Keratinocyte (primary cell): ENCODE results near the gene MAG. TPM values are rescaled to one million over a fixed set of nuclear protein-coding genes. Genes with fewer than 3 reads are reported as not detected.

ENCODE experiments used
- DNase-seq: peaks from one replicate; pipeline ENCODE4 v3.0.0-alpha.2; 2011; ENCODE audit warnings: low read depth, missing footprints, low spot score
- FAIRE-seq: peaks from 2 replicates; lab custom pipeline; 2011; peaks lifted over from hg19 to GRCh38; lab: Jason Lieb, UNC
- H2AFZ ChIP-seq: 2 replicates; pipeline ENCODE4 v1.6.0; 2012; ENCODE audit warnings: low read length, control low read depth, inconsistent platforms; ENCODE audit not compliant: control insufficient read depth
- H3K27ac ChIP-seq: 2 replicates; pipeline ENCODE4 v1.5.1; 2011; ENCODE audit warnings: low read length; ENCODE audit not compliant: control insufficient read depth, insufficient read depth
- H3K27me3 ChIP-seq: 3 replicates; pipeline ENCODE4 v1.6.0; 2011; ENCODE audit warnings: low read length; ENCODE audit not compliant: control insufficient read depth, insufficient read depth; ENCODE audit errors: extremely low read depth
- H3K36me3 ChIP-seq, 2 experiments: 2 replicates in 1 of 2; 3 replicates in 1 of 2; pipeline ENCODE4 v1.5.1; 2011; ENCODE audit warnings: low read length in 2 of 2, mild to moderate bottlenecking in 1 of 2; ENCODE audit not compliant: control insufficient read depth in 2 of 2, insufficient read depth in 2 of 2; ENCODE audit errors: extremely low read depth in 1 of 2
- H3K4me1 ChIP-seq: 3 replicates; pipeline ENCODE4 v1.5.1; 2011; ENCODE audit warnings: low read length; ENCODE audit not compliant: control insufficient read depth, insufficient read depth; ENCODE audit errors: extremely low read depth
- H3K4me2 ChIP-seq: 3 replicates; pipeline ENCODE4 v1.6.0; 2011; ENCODE audit warnings: low read depth, low read length; ENCODE audit not compliant: control insufficient read depth, insufficient read depth; ENCODE audit errors: extremely low read depth
- H3K4me3 ChIP-seq, 3 experiments: fragments of 200-600 bp in 1 of 3; sonication (generic) in 1 of 3; 2 replicates in 2 of 3; 3 replicates in 1 of 3; pipeline ENCODE4 v1.5.1; 2011 to 2016; ENCODE audit warnings: low read length in 3 of 3, mild to moderate bottlenecking in 3 of 3, control low read depth in 2 of 3, inconsistent platforms in 1 of 3, low read depth in 1 of 3, mixed read lengths in 1 of 3, mixed run types in 1 of 3, moderate library complexity in 1 of 3; ENCODE audit not compliant: control insufficient read depth in 2 of 3, insufficient read depth in 2 of 3; ENCODE audit errors: extremely low read depth in 1 of 3
- H3K79me2 ChIP-seq: 2 replicates; pipeline ENCODE4 v1.6.0; 2012; ENCODE audit warnings: low read length; ENCODE audit not compliant: control insufficient read depth, insufficient read depth
- H3K9ac ChIP-seq: 3 replicates; pipeline ENCODE4 v1.6.0; 2011; ENCODE audit warnings: low read length; ENCODE audit not compliant: control insufficient read depth, insufficient read depth; ENCODE audit errors: extremely low read depth
- H3K9me1 ChIP-seq: 3 replicates; pipeline ENCODE4 v1.6.0; 2011; ENCODE audit warnings: low read length; ENCODE audit not compliant: control insufficient read depth, insufficient read depth; ENCODE audit errors: extremely low read depth
- H3K9me3 ChIP-seq: 2 replicates; pipeline ENCODE4 v1.5.1; 2012; ENCODE audit warnings: low read depth, low read length; ENCODE audit not compliant: control insufficient read depth
- H4K20me1 ChIP-seq: 3 replicates; pipeline ENCODE4 v1.6.0; 2011; ENCODE audit warnings: low read length; ENCODE audit not compliant: control insufficient read depth, insufficient read depth; ENCODE audit errors: extremely low read depth
- CTCF ChIP-seq, 3 experiments: IDR thresholded peaks in 1 of 3; conservative IDR thresholded peaks in 1 of 3; optimal IDR thresholded peaks in 1 of 3; 2 replicates in 2 of 3; 3 replicates in 1 of 3; pipeline versions ENCODE3 to v1.5.1; 2011; ENCODE audit warnings: low read length in 3 of 3, mild to moderate bottlenecking in 3 of 3, moderate library complexity in 2 of 3, control low read depth in 1 of 3, inconsistent platforms in 1 of 3; ENCODE audit not compliant: insufficient read depth in 2 of 3; ENCODE audit errors: extremely low read depth in 1 of 3
- EZH2 ChIP-seq: IDR thresholded peaks from one replicate; pipeline ENCODE4 v1.6.1; 2012; ENCODE audit warnings: inconsistent platforms, mild to moderate bottlenecking, low read length, moderate library complexity
- dilution Hi-C: fragments of 300-500 bp; cut with MboI; formaldehyde crosslinking; loops from one replicate; pipeline ENCODE4 v1.7.0; 2020; ENCODE audit warnings: low sequenced_read_pairs; ENCODE audit not compliant: extremely low pct_ligation_motif_present
- polyA plus RNA-seq, 5 experiments: library from polyadenylated mRNA; depleted of rRNA in 3 of 5; stranded (reverse) in 3 of 5; stranded (forward) in 1 of 5; unstranded in 1 of 5; fragments of >200 nt; gene quantifications; 1 replicate in 1 of 5; 2 replicates in 3 of 5; 3 replicates in 1 of 5; pipeline versions ENCODE4 v1.2.1 to v1.2.3, GENCODE V29; 2011 to 2012; ENCODE audit warnings: missing spikeins in 2 of 5, low read depth in 1 of 5, low replicate concordance in 1 of 5

Gene MAG
- polyA plus RNA-seq, 1 donor (not counting 4 experiments of a cell fraction or from before 2014, with no cell fraction given), result not detected

- Histone ChIP-seq H3K4me1 (no peaks in the 10 kb centered on the region), H3K9me1 (no peaks in the 10 kb centered on the region), H3K79me2 (no peaks in the 10 kb centered on the region), H3K27me3 (peaks cover 10% of the 10 kb centered on the region), H3K9me3 (no peaks in the 10 kb centered on the region), H3K4me3 (no peak overlapping the region), H3K36me3 (no peaks in the 10 kb centered on the region), H3K4me2 (no peak overlapping the region), H3K27ac (no peak overlapping the region), H3K9ac (no peak overlapping the region), H2AFZ (no peak overlapping the region), H4K20me1 (no peaks in the 10 kb centered on the region)
- no peak for TF ChIP-seq EZH2
- TF ChIP-seq CTCF (optimal IDR thresholded peaks at IDR 0.05 in 1 of 3, IDR thresholded peaks at IDR 0.05 in 1 of 3, conservative IDR thresholded peaks at IDR 0.05 in 1 of 3; ENCODE audit: extremely low read depth in 1 of 3, insufficient read depth in 2 of 3, low read length in 3 of 3), result no peak
- FAIRE-seq, result no peak
- no peak for DNase-seq
- dilution Hi-C loops, result loop anchor here (5.0 kb wide), 1 partner anchor 79 kb away; no protein-coding TSS in a partner anchor
Measured at GRCh38 chr19:35353635-35354034, 61.7 kb downstream of the MAG start.

DNA sequence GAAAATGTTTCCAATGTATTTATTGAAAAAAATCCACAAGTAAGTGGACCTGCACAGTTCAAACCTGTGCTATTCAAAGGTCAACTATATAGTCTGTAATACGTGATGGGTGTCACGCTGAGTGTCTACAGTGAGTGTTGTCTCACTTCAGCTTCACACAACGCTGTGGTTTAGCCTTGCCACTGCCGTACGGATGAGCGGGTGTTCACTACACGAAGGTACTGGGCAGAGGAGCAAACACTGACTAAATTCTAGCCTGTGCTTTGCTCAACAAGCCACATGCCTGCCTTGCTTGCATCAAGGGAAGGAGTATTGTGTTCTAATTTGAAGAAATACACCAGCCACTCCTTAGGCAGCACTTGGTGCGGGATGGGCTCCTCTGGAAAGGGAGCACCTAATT, 62.9 kb downstream of the MAG start:
- peaks cover 10% of the 10 kb centered on the region for H3K27me3 ChIP-seq
- H3K4me2 ChIP-seq, result no peak overlapping the region
- no peak for FAIRE-seq
- H3K9me3 ChIP-seq, result no peaks in the 10 kb centered on the region
- H3K4me3 ChIP-seq, result no peak overlapping the region
- H3K27ac ChIP-seq, result no peak overlapping the region
- H3K9me1 ChIP-seq, result no peaks in the 10 kb centered on the region
- dilution Hi-C loops, result loop anchor here (5.0 kb wide), 1 partner anchor 77 kb away; no protein-coding TSS in a partner anchor
- TF ChIP-seq EZH2 (no peak), CTCF (optimal IDR thresholded peaks at IDR 0.05 in 1 of 3, IDR thresholded peaks at IDR 0.05 in 1 of 3, conservative IDR thresholded peaks at IDR 0.05 in 1 of 3; ENCODE audit: extremely low read depth in 1 of 3, insufficient read depth in 2 of 3, low read length in 3 of 3) (no peak)
- H3K9ac ChIP-seq, result no peak overlapping the region
- no peaks in the 10 kb centered on the region for H4K20me1 ChIP-seq
- H3K36me3 ChIP-seq, result no peaks in the 10 kb centered on the region
- no peaks in the 10 kb centered on the region for H3K4me1 ChIP-seq
- no peaks in the 10 kb centered on the region for H3K79me2 ChIP-seq
- DNase-seq, result no peak
- no peak overlapping the region for H2AFZ ChIP-seq
